Measurements from ENCODE around the gene RGL1. TPM values are rescaled to one million over a fixed set of nuclear protein-coding genes. Genes with fewer than 3 reads are reported as not detected.

RGL1 gene
- total RNA-seq, 6 experiments from 2014 or later = 12.0 to 16.8 (median 14.7) TPM

DNA sequence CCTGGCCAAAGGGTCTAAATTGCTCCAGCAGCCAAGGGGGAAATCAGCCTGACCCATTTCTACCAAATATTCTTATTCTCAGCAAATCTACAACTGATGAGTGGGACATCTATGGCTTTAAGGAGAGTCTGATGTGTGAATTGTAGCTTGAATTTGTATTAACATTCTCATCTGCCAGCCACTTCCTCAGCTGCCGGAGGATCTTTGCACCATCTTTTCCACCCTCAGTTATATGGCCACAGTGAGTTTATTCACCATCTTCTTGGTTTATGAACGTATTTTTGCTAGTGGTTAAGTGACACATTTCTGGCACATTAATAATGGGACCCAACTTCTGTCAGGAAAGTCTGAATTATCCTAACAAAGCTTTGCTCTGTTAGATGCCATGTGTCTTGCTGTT, 163.0 kb downstream of the RGL1 start:
- no peak for DNase-seq
- Mint-ChIP-seq H3K4me1 (ENCODE audit: low read depth) (peaks cover 15% of the 10 kb centered on the region), H3K27ac (no peak overlapping the region), H3K27me3 (ENCODE audit: insufficient read depth) (no peaks in the 10 kb centered on the region), H3K9me3 (no peaks in the 10 kb centered on the region), H3K36me3 (ENCODE audit: low read depth) (peaks cover 18% of the 10 kb centered on the region; the same call in 1 of the 2 replicates), H3K4me3 (no peak overlapping the region)
- TF ChIP-seq CTCF (IDR thresholded peaks at IDR 0.05) = no peak

- no peak for TF ChIP-seq CTCF (IDR thresholded peaks at IDR 0.05)
- no peaks in the 10 kb centered on the region for H3K27me3 Mint-ChIP-seq (ENCODE audit: insufficient read depth)
- H3K4me1 Mint-ChIP-seq (ENCODE audit: low read depth) = peaks cover 13% of the 10 kb centered on the region
- no peak overlapping the region for H3K27ac Mint-ChIP-seq
- H3K4me3 Mint-ChIP-seq = no peak overlapping the region
- H3K9me3 Mint-ChIP-seq = no peaks in the 10 kb centered on the region
- H3K36me3 Mint-ChIP-seq (ENCODE audit: low read depth) = peaks cover 17% of the 10 kb centered on the region; the same call in 1 of the 2 replicates
- DNase-seq = no peak
Observed at GRCh38 chr1:183968386-183968785, 163.5 kb downstream of the RGL1 start.

- Mint-ChIP-seq H3K4me1 (ENCODE audit: low read depth) (peaks cover 13% of the 10 kb centered on the region), H3K9me3 (no peaks in the 10 kb centered on the region), H3K27ac (no peak overlapping the region), H3K4me3 (no peak overlapping the region), H3K36me3 (ENCODE audit: low read depth) (peaks cover 15% of the 10 kb centered on the region; the same call in 1 of the 2 replicates), H3K27me3 (ENCODE audit: insufficient read depth) (no peaks in the 10 kb centered on the region)
- no peak for TF ChIP-seq CTCF (IDR thresholded peaks at IDR 0.05)
- no peak for DNase-seq
Observed at GRCh38 chr1:183970516-183971300, 165.8 kb downstream of the RGL1 start.

DNA sequence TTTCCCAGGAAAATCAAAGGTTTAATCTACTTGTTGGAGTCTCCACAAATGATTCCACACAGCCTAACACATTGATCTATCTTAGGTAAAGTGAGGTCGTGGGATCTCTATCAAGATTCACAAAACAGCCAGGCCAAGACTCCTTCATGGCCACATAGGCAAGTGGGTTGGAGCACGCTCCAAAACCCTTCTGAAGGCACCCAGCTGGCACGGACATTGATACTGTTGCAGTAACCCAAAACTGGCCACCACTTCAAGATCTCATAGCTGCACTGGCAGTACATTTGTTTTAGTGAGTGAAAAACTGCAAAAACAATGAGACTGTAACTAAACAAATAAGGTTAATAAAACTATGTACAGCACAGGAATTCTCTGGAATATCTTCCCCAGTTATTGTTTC, 170.7 kb downstream of the RGL1 start:
- no peaks in the 10 kb centered on the region for H3K36me3 Mint-ChIP-seq (ENCODE audit: low read depth)
- no peak for TF ChIP-seq CTCF (IDR thresholded peaks at IDR 0.05)
- H3K4me1 Mint-ChIP-seq (ENCODE audit: low read depth) = 0 out of 2 replicates have a peak, but pooled peaks cover 4% of the 10 kb centered on the region
- no peak overlapping the region for H3K27ac Mint-ChIP-seq
- H3K27me3 Mint-ChIP-seq (ENCODE audit: insufficient read depth) = no peaks in the 10 kb centered on the region
- H3K9me3 Mint-ChIP-seq = no peaks in the 10 kb centered on the region
- DNase-seq = no peak
- no peak overlapping the region for H3K4me3 Mint-ChIP-seq

DNA sequence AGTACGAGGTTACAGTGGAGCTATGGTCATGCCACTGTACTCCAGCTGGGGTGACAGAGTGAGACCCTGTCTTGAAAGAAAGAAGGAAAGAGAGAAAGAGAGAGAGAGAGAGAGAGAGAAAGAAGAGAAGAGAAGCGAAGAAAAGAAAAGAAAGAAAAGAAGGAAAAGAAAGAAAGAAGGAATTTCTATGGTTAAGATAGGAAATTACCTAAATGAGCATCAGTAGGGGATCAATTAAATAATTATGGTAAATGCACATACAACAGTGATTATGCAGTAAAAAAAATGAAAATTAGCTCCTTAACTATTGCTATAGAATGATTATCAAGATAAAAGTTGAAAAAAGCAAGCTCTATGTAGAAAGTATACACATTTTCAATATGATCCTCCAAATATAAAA, 172.8 kb downstream of the RGL1 start:
- H3K4me1 Mint-ChIP-seq (ENCODE audit: low read depth) = peaks cover 3% of the 10 kb centered on the region
- no peak overlapping the region for H3K27ac Mint-ChIP-seq
- no peaks in the 10 kb centered on the region for H3K9me3 Mint-ChIP-seq

More for the DNA sequence above, 172.8 kb downstream of the RGL1 start:
- H3K36me3 Mint-ChIP-seq (ENCODE audit: low read depth) = no peaks in the 10 kb centered on the region
- no peak for DNase-seq
- no peaks in the 10 kb centered on the region for H3K27me3 Mint-ChIP-seq (ENCODE audit: insufficient read depth)
- TF ChIP-seq CTCF (IDR thresholded peaks at IDR 0.05) = no peak
- no peak overlapping the region for H3K4me3 Mint-ChIP-seq

Other genes with a start within 250 kb of the RGL1 start
- gene NCF2, start 214.7 kb upstream of the RGL1 start, total RNA-seq (2021; fragmentation: NEBNext Ultra II Directional; extraction: Animal tissue kit (Norgen Biotek cat#: 25700)) = 1 to 10 TPM in 4 of 6 experiments, under 1 TPM in 2; 0.61 to 2.8 (median 1.5) TPM
- gene ARPC5, start 169.3 kb upstream of the RGL1 start, total RNA-seq (2021; fragmentation: NEBNext Ultra II Directional; extraction: Animal tissue kit (Norgen Biotek cat#: 25700)) = 100 to 1,000 TPM; 231 to 263 (median 249) TPM
- not detected for gene APOBEC4, start 151.8 kb upstream of the RGL1 start, total RNA-seq (2021; fragmentation: NEBNext Ultra II Directional; extraction: Animal tissue kit (Norgen Biotek cat#: 25700))
- gene COLGALT2, start 232.6 kb downstream of the RGL1 start, total RNA-seq (2021; fragmentation: NEBNext Ultra II Directional; extraction: Animal tissue kit (Norgen Biotek cat#: 25700)) = 1 to 10 TPM; 3.4 to 5.4 (median 4.6) TPM
- gene TSEN15, start 246.6 kb downstream of the RGL1 start, total RNA-seq (2021; fragmentation: NEBNext Ultra II Directional; extraction: Animal tissue kit (Norgen Biotek cat#: 25700)) = 10 to 100 TPM; 32.7 to 47.0 (median 40.4) TPM